Neural crest cell (in vitro differentiated cells): ENCODE measurements around the gene DIMT1. TPM values are rescaled to one million over a fixed set of nuclear protein-coding genes. Genes with fewer than 3 reads are reported as not detected.

Experiments
- DNase-seq: peaks from one replicate; pipeline ENCODE4 v3.0.0; 2021; ENCODE audit warnings: low read depth, mixed read lengths, low spot score
- H3K27ac Mint-ChIP-seq: one replicate; pipeline ENCODE4 v1.8.0; 2021; ENCODE audit warnings: mild to moderate bottlenecking, mixed read lengths; ENCODE audit not compliant: unreplicated experiment
- H3K27me3 Mint-ChIP-seq: 2 replicates; pipeline ENCODE4 v1.8.0; 2021; ENCODE audit warnings: low read depth, mild to moderate bottlenecking, mixed read lengths
- H3K36me3 Mint-ChIP-seq: 2 replicates; pipeline ENCODE4 v1.8.0; 2021; ENCODE audit warnings: low read depth, mild to moderate bottlenecking, mixed read lengths
- H3K4me1 Mint-ChIP-seq: 2 replicates; pipeline ENCODE4 v1.8.0; 2021; ENCODE audit warnings: mixed read lengths
- H3K4me3 Mint-ChIP-seq: one replicate; pipeline ENCODE4 v1.8.0; 2021; ENCODE audit warnings: mild to moderate bottlenecking, mixed read lengths
- H3K9me3 Mint-ChIP-seq: 2 replicates; pipeline ENCODE4 v1.8.0; 2021; ENCODE audit warnings: mixed read lengths
- total RNA-seq: library from RNA; stranded (reverse); gene quantifications from 2 replicates; pipeline ENCODE4 v1.2.1, GENCODE V29; 2021
- TF ChIP-seq, protein P1 (sequence below): fragments of 200-600 bp; sonication (generic); conservative IDR thresholded peaks from 2 replicates; pipeline ENCODE4 v1.5.0; 2021; ENCODE audit warnings: antibody characterized with exemption, mild to moderate bottlenecking

Gene DIMT1
- total RNA-seq, 1 donor from 2014 or later = 34.5 TPM

DNA sequence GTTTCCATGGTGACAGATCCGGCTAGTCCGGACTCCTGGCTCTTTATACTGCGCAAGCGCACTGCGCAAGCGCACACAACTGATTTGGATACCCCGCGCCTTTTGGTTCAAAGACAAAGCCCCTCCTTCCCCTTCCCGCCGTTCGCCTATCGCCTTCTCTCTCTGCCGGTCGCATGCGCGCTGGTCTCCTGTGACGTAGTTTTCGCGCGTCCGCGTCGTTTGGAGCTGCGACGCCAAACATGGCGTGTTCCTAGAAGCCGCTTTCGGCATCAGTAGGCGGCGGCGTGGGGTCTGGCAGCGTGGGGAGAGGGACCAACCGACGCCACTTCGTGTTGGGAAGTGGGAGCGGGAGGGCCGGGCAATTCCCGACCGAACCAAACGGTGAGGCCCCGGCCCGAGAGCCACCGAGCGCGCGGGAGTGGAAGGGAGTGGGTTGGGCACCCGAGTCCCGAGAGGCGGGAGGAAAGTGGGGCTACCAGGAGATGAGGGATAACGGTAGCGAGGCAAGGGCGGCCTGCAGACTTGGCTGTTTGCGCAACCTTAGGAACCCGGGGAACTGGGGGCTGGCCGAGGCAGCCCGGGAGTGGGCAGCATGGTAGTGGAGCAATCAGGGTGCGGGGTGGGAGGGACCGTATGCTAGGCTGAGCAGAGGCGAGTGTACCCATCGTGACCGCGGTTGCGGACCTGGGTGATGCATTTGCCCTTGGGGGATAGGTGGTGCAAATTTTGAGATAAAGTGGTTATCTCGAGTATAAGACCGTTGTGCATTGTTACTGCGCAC lies 9.0 kb upstream of the DIMT1 start, which contains the start of gene IPO11:
Gene IPO11, plus strand, starts transcription at position 215 of the 781 bp plus-strand sequence. CDS start 24,517 bp downstream, outside the sequence.
- Mint-ChIP-seq H3K27ac (peak within 1 kb of the TSS; percentile 86), H3K27me3 (no peaks in the 10 kb centered on the region), H3K9me3 (no peaks in the 10 kb centered on the region), H3K4me3 (peak within 1 kb of the TSS; percentile 84), H3K4me1 (peaks cover 19% of the 10 kb centered on the region), H3K36me3 (no peaks in the 10 kb centered on the region)
- DNase-seq = peak; percentile 96
- TF ChIP-seq, protein P1, sequence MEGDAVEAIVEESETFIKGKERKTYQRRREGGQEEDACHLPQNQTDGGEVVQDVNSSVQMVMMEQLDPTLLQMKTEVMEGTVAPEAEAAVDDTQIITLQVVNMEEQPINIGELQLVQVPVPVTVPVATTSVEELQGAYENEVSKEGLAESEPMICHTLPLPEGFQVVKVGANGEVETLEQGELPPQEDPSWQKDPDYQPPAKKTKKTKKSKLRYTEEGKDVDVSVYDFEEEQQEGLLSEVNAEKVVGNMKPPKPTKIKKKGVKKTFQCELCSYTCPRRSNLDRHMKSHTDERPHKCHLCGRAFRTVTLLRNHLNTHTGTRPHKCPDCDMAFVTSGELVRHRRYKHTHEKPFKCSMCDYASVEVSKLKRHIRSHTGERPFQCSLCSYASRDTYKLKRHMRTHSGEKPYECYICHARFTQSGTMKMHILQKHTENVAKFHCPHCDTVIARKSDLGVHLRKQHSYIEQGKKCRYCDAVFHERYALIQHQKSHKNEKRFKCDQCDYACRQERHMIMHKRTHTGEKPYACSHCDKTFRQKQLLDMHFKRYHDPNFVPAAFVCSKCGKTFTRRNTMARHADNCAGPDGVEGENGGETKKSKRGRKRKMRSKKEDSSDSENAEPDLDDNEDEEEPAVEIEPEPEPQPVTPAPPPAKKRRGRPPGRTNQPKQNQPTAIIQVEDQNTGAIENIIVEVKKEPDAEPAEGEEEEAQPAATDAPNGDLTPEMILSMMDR = no peak

DNA sequence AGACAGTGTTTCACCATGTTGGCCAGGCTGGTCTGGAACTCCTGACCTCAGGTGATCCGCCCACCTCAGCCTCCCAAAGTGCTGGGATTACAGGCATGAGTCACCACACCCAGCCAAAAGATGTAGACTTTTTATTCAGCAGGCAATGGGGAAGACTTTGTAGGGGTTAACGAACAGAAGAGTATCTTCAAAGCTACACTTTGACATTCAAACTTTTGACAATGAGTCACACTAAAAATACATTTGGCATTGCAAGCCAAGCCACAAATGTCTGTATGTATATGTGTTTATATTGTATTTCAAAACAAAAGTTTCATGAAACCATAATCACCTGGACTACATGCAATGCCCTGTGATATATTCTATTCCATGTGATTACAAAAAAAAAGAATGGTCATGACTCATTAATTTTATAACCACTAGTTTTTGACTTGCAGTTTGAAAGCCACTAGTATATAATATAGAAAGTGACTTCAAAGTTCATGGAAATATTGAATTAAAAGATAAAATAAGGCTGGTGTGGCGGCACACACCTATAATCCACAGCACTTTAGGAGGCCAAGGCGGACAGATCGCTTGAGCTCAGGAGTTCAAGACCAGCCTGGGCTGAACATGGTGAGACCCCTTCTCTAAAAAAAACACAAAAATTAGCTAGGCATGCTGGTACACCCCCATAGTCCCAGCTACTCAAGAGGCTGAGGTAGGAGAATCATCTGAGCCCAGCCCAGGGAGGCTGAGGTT lies 8.3 kb downstream of the DIMT1 start:
- DNase-seq = no peak
- Mint-ChIP-seq H3K9me3 (no peaks in the 10 kb centered on the region), H3K27me3 (no peaks in the 10 kb centered on the region), H3K36me3 (peaks cover 12% of the 10 kb centered on the region), H3K4me3 (no peak overlapping the region), H3K4me1 (no peaks in the 10 kb centered on the region), H3K27ac (no peak overlapping the region)
- TF ChIP-seq, protein P1 = no peak

DNA sequence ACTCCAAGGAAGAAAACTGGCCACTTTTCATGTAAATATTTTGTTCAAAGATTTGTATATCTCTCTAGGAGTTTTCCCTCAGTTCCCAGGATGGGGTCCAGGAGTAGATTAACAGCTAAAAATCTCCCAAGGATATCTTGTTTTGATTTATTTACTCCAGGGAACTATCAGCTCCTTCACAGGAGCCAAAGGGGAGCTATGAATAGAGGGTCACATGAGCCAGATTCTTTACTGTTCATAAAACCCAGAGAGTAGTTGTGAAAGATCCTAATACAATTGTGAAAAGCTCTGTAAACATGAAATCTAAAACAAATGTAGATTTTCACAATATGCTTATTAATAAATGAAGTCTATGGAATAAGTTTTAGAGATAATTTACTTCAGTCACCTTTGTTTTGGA lies 16.9 kb downstream of the DIMT1 start:
- H3K27ac Mint-ChIP-seq = no peak overlapping the region
- no peaks in the 10 kb centered on the region for H3K4me1 Mint-ChIP-seq
- no peak overlapping the region for H3K4me3 Mint-ChIP-seq
- peaks cover 3% of the 10 kb centered on the region for H3K36me3 Mint-ChIP-seq
- no peak for DNase-seq
- H3K9me3 Mint-ChIP-seq = no peaks in the 10 kb centered on the region
- H3K27me3 Mint-ChIP-seq = no peaks in the 10 kb centered on the region
- TF ChIP-seq, protein P1 = no peak

DNA sequence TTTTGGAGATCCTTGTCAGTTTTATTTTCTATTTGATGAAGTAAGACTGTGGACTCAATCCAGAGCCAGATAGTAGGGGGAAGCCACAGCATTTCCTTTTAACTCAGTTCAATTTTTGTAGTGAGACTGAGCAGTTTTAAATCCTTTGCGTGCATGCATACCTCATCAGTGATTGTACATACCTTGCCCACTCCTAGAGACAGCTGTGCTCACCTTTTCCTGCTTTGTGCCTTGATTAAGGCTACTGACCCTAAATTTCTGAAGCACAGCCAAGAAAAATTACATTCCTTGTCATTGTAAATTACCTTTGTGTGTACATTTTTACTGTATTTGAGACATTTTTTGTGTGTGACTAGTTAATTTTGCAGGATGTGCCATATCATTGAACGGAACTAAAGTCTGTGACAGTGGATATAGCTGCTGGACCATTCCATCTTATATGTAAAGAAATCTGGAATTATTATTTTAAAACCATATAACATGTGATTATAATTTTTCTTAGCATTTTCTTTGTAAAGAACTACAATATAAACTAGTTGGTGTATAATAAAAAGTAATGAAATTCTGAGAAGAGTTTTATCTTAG lies 17.8 kb downstream of the DIMT1 start:
- peaks cover 6% of the 10 kb centered on the region for H3K36me3 Mint-ChIP-seq
- no peak overlapping the region for H3K27ac Mint-ChIP-seq
- no peaks in the 10 kb centered on the region for H3K27me3 Mint-ChIP-seq
- no peak for DNase-seq
- TF ChIP-seq, protein P1 = no peak
- H3K4me3 Mint-ChIP-seq = no peak overlapping the region
- no peaks in the 10 kb centered on the region for H3K4me1 Mint-ChIP-seq
- H3K9me3 Mint-ChIP-seq = no peaks in the 10 kb centered on the region

DNA sequence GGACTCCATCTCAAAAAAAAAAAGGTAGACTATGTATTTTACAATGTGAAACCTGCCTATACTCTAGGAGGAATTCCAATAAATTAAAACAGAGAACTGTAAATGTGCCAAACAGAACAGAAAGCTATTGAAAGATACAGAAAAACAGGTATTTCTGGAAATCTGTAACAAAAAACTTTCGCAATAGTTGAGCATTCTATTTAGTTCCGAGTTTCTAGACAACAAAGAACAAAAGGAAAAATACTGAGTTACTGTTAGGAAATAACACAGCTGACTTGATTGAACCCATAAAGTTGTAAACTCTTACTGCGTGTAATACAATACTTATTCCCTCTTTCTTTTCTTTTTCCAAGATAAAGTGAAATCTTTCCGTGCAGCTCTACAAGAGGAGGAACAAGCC lies 18.6 kb downstream of the DIMT1 start:
- TF ChIP-seq, protein P1 = no peak
- H3K27ac Mint-ChIP-seq = no peak overlapping the region

More for the DNA sequence above, 18.6 kb downstream of the DIMT1 start:
- Mint-ChIP-seq H3K27me3 (no peaks in the 10 kb centered on the region), H3K4me3 (no peak overlapping the region), H3K36me3 (peaks cover 12% of the 10 kb centered on the region), H3K9me3 (no peaks in the 10 kb centered on the region), H3K4me1 (no peaks in the 10 kb centered on the region)
- no peak for DNase-seq
